GM18508 (cell line): Measurements from ENCODE around the gene NLRP7.

Experiments
- ATAC-seq: cut with Tn5 transposase; IDR thresholded peaks from one replicate; pipeline ENCODE4 v1.9.1; 2021; ENCODE audit warnings: moderate number of reproducible peaks; ENCODE audit not compliant: insufficient read depth, unreplicated experiment

NLRP7 gene

GRCh38 chr19:54881884-54882283, 65.4 kb downstream of the NLRP7 start:
- ATAC-seq = no peak

GRCh38 chr19:54877471-54877870, 69.9 kb downstream of the NLRP7 start:
- no peak for ATAC-seq

GRCh38 chr19:54875506-54875905, 71.8 kb downstream of the NLRP7 start:
- ATAC-seq = no peak

- no peak for ATAC-seq
These were observed 73.3 kb downstream of the NLRP7 start, which contains the start of gene FCAR for GRCh38 chr19:54873990-54874389. Gene FCAR (plus strand): TSS chr19:54874235. CDS start chr19:54874290, 55 bp downstream.
